Rectal smooth muscle tissue (tissue), 1 donor: Measurements from ENCODE around the gene DICER1.

ENCODE experiments used
- H3K27ac ChIP-seq: one replicate; pipeline ENCODE4 v1.7.0; 2013; ENCODE audit warnings: low read depth, low read length, inconsistent platforms
- H3K27me3 ChIP-seq: one replicate; pipeline ENCODE4 v1.7.0; 2013; ENCODE audit warnings: low read length; ENCODE audit not compliant: control insufficient read depth, insufficient read depth
- H3K36me3 ChIP-seq: one replicate; pipeline ENCODE4 v1.7.0; 2013; ENCODE audit warnings: low read length; ENCODE audit not compliant: control insufficient read depth, insufficient read depth
- H3K4me1 ChIP-seq: one replicate; pipeline ENCODE4 v1.7.0; 2013; ENCODE audit warnings: low read length; ENCODE audit not compliant: control insufficient read depth, insufficient read depth
- H3K4me3 ChIP-seq: one replicate; pipeline ENCODE4 v1.7.0; 2013; ENCODE audit warnings: low read length
- H3K9ac ChIP-seq: one replicate; pipeline ENCODE4 v1.7.0; 2013; ENCODE audit warnings: low read length

DICER1 gene

DNA sequence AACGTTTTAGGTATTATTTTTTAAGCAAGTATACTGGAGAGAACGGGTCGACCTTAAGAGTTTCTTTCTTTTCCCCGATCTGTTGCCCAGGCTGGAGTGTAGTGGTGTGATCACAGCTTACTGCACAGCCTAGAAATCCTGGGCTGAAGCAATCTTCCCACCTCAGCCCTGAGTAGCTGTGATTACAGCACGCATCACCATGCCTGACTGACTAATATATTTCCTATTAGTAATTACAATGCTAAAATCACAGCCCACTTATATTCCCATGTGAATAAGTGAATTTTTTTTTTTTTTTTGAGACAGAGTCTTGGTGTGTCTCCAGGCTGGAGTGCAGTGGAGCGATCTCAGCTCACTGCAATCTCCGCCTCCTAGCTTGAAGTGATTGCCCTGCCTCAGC is 50.4 kb downstream of the DICER1 start:
- no peak overlapping the region for H3K27ac ChIP-seq
- H3K36me3 ChIP-seq = peaks cover 25% of the 10 kb centered on the region
- no peaks in the 10 kb centered on the region for H3K27me3 ChIP-seq
- no peak overlapping the region for H3K9ac ChIP-seq
- no peak overlapping the region for H3K4me3 ChIP-seq
- H3K4me1 ChIP-seq = no peaks in the 10 kb centered on the region

DNA sequence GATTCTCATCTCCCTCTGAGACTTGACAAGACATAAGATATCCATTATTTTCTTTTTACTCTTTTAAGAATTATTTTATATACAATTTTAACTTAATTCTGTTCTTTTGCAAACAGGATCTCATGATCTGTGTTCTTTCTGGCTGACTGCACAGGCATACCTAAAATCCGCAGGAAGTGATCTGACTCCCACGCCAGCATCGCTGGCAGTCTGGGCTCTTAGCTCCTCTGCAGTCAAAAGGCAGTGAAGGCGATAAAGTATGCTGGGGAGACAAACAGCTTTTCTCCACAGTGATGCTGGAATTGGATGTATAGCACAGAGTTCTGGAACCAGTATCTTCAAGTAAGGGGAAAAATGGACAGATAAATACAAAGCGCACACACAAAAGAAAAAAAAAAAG is 52.4 kb downstream of the DICER1 start:
- Histone ChIP-seq H3K9ac (no peak overlapping the region), H3K4me1 (no peaks in the 10 kb centered on the region), H3K36me3 (peaks cover 20% of the 10 kb centered on the region), H3K27me3 (no peaks in the 10 kb centered on the region), H3K27ac (no peak overlapping the region), H3K4me3 (no peak overlapping the region)

DNA sequence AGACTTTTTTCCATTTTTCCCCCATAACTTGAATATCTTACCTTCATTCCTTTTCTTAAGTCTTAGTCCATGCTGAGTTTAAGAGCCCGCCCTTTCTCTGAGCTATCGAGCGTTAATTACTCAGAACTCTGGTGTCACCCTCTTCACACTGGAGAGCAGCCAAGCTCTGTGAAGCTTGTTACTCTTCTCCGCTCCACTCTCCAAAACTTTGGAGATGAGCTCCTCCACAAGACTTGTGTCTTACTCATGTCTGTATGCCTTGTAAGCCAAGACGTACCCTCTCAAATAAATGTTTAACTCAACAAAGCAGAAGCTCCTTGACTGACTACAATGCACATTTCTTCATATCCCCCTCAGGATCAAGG is 54.7 kb downstream of the DICER1 start:
- H3K9ac ChIP-seq = no peak overlapping the region
- no peaks in the 10 kb centered on the region for H3K4me1 ChIP-seq
- H3K27ac ChIP-seq = no peak overlapping the region
- H3K27me3 ChIP-seq = no peaks in the 10 kb centered on the region
- no peak overlapping the region for H3K4me3 ChIP-seq
- peaks cover 18% of the 10 kb centered on the region for H3K36me3 ChIP-seq

DNA sequence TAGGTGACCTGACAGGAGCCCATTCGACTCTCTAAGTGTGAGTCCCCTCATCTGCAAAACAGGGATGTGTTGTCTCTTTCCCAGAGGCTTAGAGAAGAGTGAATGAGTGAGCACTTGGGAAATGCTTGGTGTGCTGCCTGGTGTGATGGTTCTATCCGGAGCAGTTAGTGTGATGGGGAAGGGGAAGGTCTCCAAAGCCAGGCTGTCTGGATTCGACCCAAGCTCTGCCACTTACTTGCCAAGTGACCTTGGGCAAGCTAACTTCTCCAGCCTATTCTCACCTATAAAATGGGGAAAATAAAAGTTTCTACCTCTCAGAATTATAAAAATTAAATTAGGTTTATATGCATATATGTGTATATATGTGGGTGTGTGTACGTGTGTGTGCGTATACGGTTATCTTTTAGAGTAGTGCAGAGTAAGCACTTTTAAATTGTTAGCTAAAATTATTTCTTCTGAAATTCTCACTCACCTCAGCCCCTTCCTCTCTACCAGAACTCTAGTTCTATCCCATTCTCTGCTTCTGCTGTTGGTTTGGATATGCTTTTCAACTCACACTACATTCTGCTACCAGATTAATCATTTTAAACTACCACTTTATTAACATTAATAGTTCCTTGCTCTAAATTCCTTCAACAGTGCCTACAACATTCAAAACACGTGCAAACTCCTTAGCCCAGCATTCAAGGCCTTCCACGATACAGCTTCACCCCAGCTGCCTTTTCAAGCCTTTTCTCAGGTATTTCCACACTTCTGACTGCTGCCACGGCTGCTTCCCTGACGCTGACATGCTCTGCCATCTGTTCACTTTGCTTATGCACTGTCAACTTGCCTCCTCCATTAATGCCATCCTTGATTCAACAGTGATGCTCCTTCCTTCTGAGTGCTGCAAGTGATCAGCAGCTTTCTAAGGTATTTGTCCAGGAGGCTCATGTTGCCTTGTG is 55.3 kb downstream of the DICER1 start:
- Histone ChIP-seq H3K4me3 (no peak overlapping the region), H3K27me3 (no peaks in the 10 kb centered on the region), H3K27ac (no peak overlapping the region), H3K4me1 (no peaks in the 10 kb centered on the region), H3K36me3 (peaks cover 18% of the 10 kb centered on the region), H3K9ac (no peak overlapping the region)

DNA sequence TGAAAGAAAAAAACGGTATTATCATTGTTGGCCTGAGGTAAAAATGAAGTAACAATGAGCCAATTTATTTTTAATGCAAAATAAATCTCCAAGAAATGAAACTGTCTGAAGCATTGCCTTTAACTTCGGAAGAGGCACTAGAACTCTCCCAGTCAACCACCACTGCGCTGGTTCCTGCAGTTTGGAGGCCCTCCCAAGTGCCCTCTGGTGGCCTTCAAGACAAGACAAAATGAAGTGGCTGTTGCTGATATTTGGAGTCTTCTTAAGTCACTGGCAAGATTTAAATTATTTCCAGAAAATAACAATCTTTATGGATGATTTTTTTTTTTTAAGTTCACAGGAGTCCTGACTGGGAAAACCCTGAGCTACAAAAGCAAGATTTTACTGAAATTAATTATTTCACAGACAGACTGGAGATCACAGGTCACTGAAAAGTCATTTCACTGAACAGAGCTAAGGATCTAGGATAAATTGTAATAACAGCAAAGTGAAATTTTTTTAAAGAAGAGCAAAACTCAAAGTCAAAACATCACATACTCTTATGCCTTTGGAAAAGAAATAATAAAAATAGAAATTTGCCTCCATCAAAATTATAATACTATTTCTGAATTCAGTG is 58.2 kb downstream of the DICER1 start:
- Histone ChIP-seq H3K4me3 (no peak overlapping the region), H3K4me1 (peaks cover 4% of the 10 kb centered on the region), H3K27ac (no peak overlapping the region), H3K36me3 (peaks cover 11% of the 10 kb centered on the region), H3K9ac (no peak overlapping the region), H3K27me3 (no peaks in the 10 kb centered on the region)

DNA sequence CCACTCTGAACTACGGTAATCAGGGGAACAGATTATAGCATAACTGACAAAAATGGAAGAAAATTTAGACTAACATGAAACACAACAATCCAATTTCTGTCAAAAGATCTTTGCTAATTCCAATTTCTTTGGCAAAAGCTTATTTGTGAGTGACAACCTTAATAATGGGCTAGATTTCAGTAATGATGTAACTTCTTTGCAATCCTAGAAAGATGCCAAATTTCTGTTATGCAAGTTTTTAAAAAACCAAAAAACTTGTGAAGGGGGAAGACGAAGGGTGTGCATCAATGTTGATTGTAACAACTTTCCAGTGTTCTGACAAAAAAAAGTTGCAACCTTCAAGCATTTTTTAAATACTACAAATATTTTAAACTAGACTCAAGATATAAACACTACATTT is 59.9 kb downstream of the DICER1 start:
- Histone ChIP-seq H3K27ac (no peak overlapping the region), H3K4me1 (peaks cover 4% of the 10 kb centered on the region), H3K27me3 (no peaks in the 10 kb centered on the region), H3K4me3 (no peak overlapping the region), H3K36me3 (peaks cover 20% of the 10 kb centered on the region), H3K9ac (no peak overlapping the region)

DNA sequence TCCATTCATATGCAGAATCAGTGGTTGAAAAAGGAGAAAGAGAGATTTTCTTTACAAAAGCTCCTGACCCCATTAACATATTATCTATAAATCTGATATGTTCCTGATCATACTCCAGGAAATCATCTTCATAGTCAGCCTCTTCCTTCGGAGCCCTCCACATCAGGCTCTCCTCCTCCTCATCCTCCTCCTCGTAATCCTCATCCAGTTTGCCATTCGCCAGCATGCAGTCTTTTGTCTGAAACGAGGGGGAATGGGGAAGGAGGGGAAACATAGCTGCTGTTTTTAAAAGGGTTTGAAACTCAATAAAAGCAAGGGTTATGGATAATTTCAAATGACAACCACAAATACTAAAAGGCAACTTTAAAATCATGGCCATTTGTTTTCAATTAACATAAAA is 60.9 kb downstream of the DICER1 start:
- Histone ChIP-seq H3K4me3 (no peak overlapping the region), H3K27me3 (no peaks in the 10 kb centered on the region), H3K36me3 (peaks cover 12% of the 10 kb centered on the region), H3K27ac (no peak overlapping the region), H3K9ac (no peak overlapping the region), H3K4me1 (peaks cover 4% of the 10 kb centered on the region)

DNA sequence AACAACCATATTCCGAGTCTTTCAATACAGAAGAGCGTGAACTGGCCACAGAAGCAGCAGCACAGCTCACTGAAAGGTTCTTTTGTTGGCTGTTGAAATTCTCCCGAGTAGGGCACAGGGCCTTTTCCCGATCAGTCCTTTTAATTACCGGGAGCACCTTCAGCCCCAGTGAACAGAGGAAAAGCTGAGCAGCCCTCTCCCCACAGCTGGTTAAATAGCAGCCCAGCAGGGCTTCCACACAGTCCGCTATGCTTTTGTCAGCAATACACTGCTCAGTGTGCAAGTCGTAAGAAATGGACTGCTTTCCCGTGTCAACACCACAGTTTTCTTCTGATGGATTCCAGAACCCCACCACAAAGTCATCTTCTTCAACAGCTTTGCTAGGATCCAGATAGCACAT is 61.3 kb downstream of the DICER1 start:
- peaks cover 10% of the 10 kb centered on the region for H3K36me3 ChIP-seq
- no peaks in the 10 kb centered on the region for H3K27me3 ChIP-seq
- H3K9ac ChIP-seq = no peak overlapping the region
- peaks cover 4% of the 10 kb centered on the region for H3K4me1 ChIP-seq
- no peak overlapping the region for H3K4me3 ChIP-seq
- no peak overlapping the region for H3K27ac ChIP-seq

DNA sequence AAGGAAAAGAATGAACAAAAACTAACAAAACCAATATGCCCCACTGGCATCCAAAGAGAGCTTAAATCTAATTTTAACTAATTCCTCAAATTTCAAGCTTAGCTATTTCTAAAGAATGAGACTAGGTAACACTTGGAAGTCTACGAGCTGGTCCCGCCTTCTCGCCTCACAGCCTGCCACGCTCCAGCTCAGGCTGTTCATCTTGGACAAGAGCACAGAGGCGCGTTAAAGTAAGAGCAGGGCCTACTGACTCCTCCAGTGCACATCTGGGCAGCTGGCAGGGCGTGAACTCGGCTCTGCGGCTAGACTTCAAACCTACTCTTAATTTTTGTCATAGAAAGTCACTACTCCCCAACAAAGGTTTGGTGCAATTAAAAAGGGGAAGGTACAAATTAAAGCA is 64.6 kb downstream of the DICER1 start:
- H3K36me3 ChIP-seq = peaks cover 19% of the 10 kb centered on the region
- H3K4me3 ChIP-seq = no peak overlapping the region
- no peak overlapping the region for H3K27ac ChIP-seq

DNA sequence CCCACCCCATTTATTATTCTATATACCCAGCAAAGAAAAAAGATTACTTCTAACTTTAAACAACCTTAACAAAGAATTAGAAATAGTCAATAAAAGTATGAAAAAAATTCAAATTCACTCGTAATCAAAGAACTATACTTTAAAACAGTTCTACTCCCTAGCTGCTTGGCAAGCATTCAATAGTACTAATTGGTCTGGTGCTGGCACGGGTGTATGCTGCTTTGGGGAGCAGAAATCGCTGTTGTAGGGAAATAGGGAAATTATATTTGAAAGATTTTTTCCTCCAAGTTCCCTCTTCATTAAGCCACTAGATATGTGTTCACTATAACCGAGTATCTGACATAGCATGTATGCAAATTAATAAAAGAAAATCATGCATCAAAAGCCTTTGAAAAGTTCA is 65.7 kb downstream of the DICER1 start:
- Histone ChIP-seq H3K36me3 (peaks cover 21% of the 10 kb centered on the region), H3K9ac (no peak overlapping the region), H3K27me3 (no peaks in the 10 kb centered on the region), H3K27ac (no peak overlapping the region), H3K4me3 (no peak overlapping the region), H3K4me1 (peaks cover 4% of the 10 kb centered on the region)

More for the DNA sequence above, 64.6 kb downstream of the DICER1 start:
- Histone ChIP-seq H3K4me1 (peaks cover 4% of the 10 kb centered on the region), H3K9ac (no peak overlapping the region), H3K27me3 (no peaks in the 10 kb centered on the region)

DNA sequence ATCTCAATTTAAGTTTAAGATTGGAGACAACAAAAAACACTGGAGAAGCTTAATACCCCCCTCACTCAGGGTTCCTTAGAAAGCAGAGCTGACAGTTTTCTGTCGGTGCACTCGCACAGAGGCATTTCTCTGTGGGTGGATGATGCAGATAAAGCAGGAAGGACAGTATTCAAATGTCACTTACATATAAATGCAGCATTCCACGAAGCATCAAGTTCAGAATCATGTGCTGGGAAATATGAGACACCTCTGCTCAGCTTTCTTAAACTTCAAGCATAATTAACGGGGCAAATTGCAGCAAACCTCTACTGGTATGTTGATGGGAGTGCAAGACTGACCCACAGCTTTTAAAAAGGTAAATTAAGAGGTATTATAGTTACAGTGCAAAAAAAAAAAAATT is 68.7 kb downstream of the DICER1 start:
- no peak overlapping the region for H3K9ac ChIP-seq
- no peak overlapping the region for H3K27ac ChIP-seq
- H3K27me3 ChIP-seq = no peaks in the 10 kb centered on the region
- H3K36me3 ChIP-seq = peaks cover 23% of the 10 kb centered on the region
- no peaks in the 10 kb centered on the region for H3K4me1 ChIP-seq
- no peak overlapping the region for H3K4me3 ChIP-seq

DNA sequence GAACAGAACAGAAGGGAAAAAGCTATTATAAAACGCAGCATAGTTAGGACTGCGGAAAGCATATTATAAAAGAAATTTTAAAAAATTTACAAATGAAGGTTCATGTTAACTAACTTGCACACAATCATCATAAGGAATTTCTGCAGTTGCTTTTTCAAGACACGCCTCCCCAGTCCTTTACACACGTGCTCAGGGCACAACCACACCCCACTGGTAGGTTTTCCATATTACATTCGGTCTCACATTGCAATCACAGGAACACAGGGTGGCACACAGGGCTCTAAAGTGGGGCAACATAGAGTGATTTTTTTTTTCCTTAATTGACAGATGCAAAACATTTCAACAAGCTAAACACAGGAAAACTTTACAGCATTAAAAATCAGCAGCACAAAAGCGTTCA is 69.7 kb downstream of the DICER1 start:
- Histone ChIP-seq H3K4me1 (no peaks in the 10 kb centered on the region), H3K27me3 (no peaks in the 10 kb centered on the region), H3K27ac (no peak overlapping the region), H3K9ac (no peak overlapping the region), H3K4me3 (no peak overlapping the region), H3K36me3 (peaks cover 17% of the 10 kb centered on the region)

DNA sequence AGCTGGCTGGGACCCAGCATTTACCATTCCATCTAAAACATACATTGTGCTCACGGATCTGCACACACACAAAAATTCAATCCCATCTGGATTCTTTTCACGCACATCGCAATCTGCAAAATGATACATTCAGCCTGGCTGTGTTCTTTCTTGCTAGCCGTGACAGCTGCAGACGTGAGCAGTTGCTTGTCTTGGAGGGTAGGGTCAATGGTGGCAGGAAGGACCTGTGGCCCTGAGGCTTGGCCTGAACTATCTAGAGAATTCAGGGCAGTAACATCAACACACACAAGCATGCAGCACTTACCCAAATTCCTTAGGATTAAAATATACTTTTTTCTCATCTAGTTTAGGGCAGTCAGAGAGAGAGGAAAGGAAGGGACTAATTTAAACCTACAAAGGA is 72.0 kb downstream of the DICER1 start:
- no peak overlapping the region for H3K9ac ChIP-seq
- H3K36me3 ChIP-seq = peaks cover 12% of the 10 kb centered on the region
- H3K27me3 ChIP-seq = no peaks in the 10 kb centered on the region
- H3K27ac ChIP-seq = no peak overlapping the region
- no peak overlapping the region for H3K4me3 ChIP-seq
- no peaks in the 10 kb centered on the region for H3K4me1 ChIP-seq
